ENCODE data around the gene TAF11.
A peak's percentile ranks its signal among the peaks of the same experiment; 100 is the strongest.
"Not testable (repeated sequence)": the region's sequence is repeated elsewhere in the genome, so short reads cannot be mapped to it uniquely, and the experiment has no call there.

TAF11 gene, protein sequence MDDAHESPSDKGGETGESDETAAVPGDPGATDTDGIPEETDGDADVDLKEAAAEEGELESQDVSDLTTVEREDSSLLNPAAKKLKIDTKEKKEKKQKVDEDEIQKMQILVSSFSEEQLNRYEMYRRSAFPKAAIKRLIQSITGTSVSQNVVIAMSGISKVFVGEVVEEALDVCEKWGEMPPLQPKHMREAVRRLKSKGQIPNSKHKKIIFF

DNA sequence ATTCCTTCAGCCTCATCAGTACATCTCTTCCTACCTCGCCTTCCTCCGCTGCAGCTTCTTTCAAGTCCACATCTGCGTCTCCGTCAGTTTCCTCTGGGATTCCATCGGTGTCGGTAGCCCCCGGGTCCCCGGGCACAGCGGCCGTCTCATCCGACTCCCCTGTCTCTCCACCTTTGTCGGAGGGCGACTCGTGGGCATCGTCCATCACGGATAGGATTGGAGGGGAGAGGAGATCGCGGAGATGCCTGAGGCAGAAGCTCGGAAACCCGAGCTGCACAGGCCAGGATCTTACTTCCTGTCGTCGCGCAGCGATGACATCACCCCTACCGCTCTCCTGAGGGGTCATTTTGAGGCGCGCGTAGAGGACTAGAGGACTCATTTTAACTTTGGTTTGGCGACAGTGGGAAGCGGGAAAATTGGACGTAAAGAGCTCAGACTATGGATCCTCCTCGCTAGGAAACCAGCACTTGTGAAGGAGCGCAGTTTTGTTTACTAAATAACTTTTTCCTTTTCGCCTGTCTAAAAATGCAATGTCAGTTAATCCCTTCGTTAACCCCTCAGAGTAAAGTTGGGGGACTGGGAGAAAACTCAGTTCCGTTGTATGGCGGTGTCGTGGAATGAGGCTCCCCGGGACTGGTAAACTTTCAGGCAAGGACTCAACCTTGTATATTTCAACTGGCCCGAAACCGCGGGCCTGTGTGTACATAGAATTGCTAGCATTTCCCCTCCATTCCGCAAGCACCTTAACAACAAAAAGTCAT is at the start of gene TAF11:
Gene TAF11, minus strand, starts transcription at position 290 of the 761 bp plus-strand sequence. Its CDS starts 85 bp downstream, at position 205.
- peak; percentile 94 for DNase-seq

GRCh38 chr6:34934516-34934915 is 46.7 kb upstream of the TAF11 start:
- no peak for DNase-seq

DNA sequence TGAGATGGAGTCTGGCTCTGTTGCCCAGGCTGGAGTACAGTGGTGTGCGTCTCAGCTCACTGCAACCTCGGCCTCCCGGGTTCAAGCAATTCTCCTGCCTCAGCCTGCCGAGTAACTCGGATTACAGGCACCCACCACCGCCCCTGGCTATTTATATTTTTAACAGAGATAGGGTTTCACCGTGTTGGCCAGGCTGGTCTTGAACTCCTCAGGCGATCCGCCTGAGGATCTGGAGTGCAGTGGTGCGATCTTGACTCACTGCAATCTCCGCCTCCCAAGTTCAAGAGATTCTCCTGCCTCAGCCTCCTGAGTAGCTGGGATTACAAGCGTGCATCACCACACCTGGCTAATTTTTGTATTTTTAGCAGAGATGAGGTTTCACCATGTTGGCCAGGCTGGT is 44.4 kb upstream of the TAF11 start:
- DNase-seq: not testable (repeated sequence)

- DNase-seq: no peak
Observed at GRCh38 chr6:34930221-34930620, 42.4 kb upstream of the TAF11 start.

- no peak for DNase-seq
Observed at GRCh38 chr6:34929241-34929978, 41.6 kb upstream of the TAF11 start.

GRCh38 chr6:34928695-34929094 is 40.9 kb upstream of the TAF11 start:
- no peak for DNase-seq

DNA sequence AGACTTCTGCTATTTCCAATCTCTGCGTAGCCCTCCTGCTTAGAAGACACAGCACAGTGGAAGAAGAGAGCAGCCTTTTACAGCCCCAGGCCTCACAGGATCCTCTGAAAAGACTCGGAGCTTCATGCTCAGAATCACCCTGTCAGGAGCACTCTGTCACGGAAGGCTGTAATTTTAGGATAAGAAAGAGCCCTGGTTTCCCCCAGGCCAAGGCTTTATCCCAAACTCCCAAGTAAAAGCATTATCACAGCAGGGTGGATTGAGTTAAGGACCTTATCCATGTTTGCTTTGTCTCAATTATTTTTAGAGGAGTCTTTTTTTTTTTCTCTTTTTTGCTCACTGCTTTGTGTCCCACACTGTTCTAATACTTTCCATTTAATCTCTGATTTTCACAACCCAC is 40.4 kb upstream of the TAF11 start:
- no peak for DNase-seq

- no peak for DNase-seq
Observed at GRCh38 chr6:34926655-34927054, 38.8 kb upstream of the TAF11 start.

- no peak for DNase-seq
Observed at GRCh38 chr6:34924831-34925625, 37.2 kb upstream of the TAF11 start.

- no peak for DNase-seq
Observed at GRCh38 chr6:34922177-34922663, 34.4 kb upstream of the TAF11 start.

DNA sequence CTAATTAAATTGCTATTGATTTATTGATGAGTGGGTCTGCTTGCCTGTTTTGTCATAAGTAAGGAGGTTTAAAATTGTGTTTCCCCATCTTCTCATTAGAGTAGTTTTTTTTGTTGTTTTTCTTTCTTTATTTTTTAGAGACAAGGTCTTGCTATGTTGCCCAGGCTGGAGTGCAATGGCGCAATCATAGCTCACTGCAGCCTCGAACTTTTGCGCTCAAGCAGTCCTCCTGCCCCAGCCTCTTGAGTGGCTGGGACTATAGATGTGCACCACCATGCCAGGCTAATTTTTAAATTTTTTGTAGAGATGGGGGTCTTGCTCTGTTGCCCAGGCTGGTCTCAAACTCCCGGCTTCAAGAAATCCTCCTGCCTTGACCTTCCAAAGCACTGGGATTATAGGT is 32.3 kb upstream of the TAF11 start:
- no peak for DNase-seq

- DNase-seq: no peak
Observed at GRCh38 chr6:34919651-34920050, 31.8 kb upstream of the TAF11 start.

DNA sequence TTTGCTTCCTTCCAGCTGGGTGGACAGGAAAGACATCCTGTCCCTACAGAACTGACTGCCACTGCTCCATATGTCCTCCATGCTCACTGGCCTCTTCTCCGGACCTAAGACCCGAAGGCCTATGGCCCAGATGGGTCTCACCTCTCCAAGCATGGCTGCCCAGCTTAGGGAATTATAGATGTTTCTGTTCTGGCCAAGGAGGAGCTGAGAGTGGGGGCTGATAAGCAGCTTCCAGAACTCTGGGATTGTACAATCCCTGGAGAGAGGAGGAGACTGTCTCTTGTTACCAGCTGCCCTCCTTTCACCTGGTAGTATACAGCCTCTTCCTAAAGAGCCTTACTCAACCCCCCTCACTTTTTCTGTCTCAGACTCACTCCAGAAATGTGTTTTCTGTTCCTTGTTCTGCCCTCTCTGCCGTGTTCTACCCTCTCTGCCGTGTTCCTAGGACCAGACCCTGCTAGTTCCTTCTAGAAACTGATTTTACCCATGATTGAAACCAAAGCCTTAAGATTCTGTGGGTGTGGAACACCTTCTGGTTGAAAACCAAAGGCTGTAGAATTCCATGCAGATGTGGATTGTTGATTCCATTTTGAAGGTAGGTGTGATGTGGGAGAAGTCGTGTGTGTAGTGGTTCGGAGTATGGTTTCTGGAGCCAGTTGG is 29.9 kb upstream of the TAF11 start:
- DNase-seq: no peak

DNA sequence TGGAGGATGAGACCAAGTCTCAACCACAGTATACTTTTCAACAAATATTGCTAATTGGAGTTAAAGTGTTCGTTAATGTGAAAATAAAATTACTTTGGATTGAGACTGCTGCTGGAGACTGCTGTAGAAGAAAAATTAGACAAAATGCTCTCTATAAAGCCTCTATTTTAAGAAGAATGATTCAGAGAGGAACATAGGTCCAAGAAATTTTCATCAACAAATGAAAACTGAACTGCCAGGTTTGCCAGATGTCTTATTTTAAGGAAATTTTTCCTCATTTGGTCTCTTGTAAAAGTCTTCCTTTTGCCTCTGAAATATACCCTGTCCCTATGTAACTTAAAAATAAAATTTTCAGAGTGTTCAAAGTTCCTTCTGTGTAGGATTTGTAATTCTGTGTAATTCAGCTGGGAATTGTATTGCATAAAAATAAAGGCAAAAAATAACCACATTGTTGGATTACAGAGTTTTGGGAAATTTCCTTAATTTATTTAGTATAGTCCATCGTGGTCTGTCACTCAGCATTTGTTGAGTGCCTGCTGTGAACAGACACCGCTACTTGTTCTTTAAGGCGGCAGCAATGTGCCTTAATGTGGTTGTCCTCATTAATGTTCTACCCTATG is 28.6 kb upstream of the TAF11 start:
- no peak for DNase-seq

DNA sequence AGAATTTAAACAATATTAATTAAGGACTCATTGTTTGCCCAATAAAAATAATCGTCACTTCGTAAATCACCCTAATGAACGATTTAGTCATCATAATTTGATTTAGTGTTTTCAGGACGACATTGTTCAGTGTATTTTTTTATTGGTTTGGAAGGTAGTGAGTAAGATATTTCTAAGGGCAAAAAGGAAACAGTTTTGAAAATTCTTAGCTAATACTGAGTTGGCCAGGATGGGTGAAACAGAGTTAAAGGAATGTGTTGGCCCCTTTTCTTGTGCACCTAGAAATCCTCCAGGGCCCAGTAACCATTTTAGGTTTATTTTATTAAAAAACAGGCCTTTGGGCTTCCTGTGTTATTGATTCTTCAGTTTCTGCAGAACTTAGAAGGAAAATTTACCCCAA is 26.5 kb upstream of the TAF11 start:
- no peak for DNase-seq

GRCh38 chr6:34912715-34913464 is 25.0 kb upstream of the TAF11 start:
- peak; percentile 46 for DNase-seq

DNA sequence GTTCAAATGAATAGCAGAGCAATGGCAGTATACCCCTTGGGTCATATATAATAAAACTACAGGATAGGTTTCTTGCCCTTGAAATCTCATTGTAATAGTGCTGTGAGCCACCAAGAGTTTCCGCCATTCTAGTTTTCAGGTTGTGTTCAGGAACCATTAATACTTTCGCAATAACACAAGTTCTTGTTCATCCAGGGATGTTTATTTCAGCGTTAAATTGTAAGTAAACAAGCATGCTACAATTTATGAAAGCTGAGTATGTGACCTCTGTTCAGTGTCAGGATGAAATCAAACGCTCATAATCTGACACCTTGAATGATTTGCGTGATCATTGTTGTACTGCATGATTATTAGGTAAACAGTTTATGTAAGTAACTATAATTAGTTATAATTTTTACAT is 24.0 kb upstream of the TAF11 start:
- no peak for DNase-seq

DNA sequence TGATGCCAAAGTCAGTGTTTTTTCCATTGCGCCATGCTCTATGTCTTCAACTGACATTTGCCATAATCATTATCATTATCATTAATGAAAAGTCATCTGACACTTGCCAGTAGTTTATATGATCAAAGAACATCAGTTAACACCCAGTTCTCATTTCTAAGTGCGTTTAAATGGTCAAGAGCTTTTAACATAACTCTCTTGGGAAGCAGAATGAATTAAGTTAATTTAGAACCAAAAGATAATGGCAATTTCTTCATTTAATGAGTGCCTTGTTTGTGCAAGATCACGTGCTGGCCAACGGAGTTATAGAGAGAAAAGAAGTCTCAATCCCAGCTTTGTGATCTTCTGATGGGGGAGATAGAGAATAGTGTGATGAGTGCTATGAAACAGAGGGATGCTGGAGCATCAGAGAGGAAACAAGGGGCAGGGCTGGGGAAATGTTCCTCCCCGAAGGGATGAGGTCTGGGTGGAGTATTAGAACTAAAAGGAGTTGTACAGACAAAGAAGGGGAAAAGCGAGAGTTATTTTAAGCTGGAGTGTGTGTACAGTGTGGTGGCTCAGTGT is 21.6 kb upstream of the TAF11 start:
- no peak for DNase-seq

DNA sequence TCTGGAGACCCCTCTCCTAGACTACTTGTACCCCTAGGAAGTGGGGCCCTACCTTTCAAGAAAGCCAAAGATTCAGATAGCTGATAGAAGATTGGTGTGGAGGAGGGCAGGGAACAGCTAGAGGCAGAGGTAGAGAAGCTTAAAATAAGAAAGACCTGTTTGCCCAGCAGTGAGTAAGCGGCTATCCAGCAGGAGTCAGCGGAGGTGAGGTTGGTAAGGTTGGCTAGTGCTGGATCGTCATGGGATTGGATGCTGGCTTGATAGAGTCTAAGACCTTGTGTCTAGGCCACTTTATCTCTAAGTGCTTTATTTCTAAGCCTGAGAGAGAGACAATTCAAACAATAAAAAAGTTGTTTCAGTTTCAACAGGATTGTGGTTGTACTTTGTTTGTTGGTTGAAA is 20.4 kb upstream of the TAF11 start:
- no peak for DNase-seq

DNA sequence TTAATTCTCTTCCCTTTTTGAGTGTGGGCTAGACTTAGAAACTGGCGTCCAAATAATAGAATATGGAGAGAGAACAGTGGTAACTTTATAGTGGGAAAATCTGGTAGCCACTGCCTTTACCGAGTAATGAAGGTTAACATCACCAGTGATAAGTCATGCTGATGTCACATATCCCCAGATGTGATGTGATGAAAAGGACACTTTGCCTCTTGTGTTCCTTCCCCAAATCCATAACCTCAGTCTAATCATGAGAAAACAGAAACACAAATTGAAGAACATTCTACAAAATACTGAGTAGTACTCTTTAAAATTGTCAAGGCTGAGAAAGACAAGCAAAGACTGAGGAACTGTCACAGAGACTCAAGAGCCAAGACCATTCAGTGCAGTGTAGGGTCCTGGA is 19.0 kb upstream of the TAF11 start:
- no peak for DNase-seq

All from activated CD4-positive, alpha-beta T cell treated with anti-CD3 and anti-CD28 coated beads for 48 hours (primary cell).